ENCODE measurements around the gene CAMTA1.

The CAMTA1 gene

GRCh38 chr1:7475691-7476090 lies 690.4 kb downstream of the CAMTA1 start:
- no peak for DNase-seq

GRCh38 chr1:7476402-7476801 lies 691.1 kb downstream of the CAMTA1 start:
- DNase-seq: no peak

GRCh38 chr1:7476861-7477547 lies 691.8 kb downstream of the CAMTA1 start:
- no peak for DNase-seq

DNA sequence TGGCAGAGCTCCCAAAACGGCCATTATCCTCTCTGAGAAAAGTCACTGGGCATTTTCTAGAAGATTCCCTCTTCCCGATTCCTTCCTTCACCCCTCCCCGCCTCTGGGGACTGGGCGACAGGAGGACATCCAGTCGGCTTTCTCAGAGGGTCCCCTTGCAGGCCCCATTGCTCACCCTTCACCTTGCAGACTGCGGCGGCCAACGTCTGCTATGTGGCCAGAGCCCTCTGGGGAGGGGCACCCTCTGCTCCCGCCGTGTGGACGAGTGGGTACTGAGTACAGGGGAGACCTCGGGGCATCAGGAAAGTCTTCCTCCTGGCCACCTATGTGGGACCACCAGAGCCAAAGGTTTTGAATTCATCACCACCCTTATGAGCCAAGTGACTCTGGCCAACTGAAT lies 692.3 kb downstream of the CAMTA1 start:
- no peak for DNase-seq

DNA sequence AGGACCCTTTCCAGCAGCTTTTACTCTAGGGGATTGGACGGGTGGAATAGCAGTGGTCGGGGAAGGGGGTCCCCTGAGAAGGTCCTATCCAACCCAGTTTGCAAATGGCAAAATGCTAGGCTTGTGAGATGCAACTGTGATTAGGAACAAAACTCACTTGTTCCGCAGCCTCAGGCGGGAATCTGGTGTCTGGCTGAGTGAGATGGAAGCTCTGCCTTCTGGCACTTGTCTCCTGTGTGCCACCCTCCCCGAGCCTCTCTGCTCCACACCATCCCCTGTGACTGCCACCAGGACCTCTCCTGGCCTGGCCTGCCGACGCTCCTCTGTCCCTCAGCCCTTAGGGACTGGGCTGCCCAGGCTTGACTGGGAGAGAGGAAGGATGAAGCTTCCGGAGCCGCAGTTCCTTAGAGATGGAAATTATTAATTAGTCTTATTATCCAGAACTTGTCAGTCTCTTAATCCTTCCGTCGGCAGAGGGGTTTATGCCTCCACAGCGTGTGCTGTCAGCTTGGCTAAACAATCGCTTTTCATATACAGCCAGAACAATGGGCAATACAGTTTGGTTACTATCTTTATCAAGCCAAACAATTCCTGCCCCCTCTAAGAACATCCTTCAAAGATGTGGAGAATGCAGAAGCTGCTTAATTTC lies 693.0 kb downstream of the CAMTA1 start:
- no peak for DNase-seq

DNA sequence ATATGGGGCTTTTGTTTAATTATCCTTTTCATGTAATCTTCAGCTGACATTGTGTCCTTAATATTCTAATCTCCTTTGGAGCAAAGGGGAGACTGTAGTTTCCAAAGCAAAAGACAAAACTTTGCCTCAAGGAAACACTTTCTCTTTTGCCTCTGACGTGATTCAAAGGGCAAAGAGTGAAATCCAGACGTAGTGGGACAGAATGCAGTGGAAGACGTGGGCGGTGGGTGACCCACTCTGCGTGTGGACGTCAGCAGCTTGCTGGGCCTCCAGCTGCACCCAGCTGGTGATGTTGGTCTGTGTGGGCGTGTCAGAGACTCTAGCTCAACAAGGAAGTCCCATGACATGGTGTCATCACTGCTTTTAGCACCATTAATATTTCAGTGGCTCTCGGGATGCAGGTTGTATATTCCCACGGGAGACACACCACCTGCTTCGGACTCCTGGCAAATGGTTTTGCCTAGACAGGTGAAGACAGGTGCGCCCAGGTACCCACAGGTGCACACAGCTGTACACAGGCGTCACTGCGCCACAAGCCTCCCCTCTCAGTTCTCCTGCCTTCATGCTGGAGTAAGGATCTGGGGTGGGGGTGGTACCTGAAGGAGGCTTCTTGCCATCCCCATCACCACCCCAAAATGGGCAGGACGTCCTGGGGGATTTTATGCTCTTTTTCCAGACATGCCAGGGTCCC lies 693.7 kb downstream of the CAMTA1 start:
- no peak for DNase-seq

DNA sequence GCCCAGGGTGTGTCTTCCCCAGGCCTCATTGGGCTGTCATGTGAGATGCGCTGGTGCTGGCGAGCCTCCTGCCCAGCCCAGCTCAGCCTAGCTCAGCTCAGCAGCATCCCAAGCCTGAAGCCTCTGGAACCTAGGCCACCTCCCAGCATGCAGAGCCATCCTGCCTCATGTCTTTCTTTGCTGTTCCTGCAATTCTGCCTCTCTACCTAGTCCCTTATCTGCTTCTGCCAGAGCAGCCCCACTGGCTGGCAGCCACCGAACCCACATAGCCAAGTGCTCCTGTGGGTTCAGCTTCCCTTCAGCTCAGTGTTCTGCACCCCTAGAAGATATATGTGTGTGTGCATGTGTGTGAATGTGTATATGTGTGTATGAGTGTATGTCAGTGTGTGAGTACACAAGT lies 694.3 kb downstream of the CAMTA1 start:
- DNase-seq: no peak

DNA sequence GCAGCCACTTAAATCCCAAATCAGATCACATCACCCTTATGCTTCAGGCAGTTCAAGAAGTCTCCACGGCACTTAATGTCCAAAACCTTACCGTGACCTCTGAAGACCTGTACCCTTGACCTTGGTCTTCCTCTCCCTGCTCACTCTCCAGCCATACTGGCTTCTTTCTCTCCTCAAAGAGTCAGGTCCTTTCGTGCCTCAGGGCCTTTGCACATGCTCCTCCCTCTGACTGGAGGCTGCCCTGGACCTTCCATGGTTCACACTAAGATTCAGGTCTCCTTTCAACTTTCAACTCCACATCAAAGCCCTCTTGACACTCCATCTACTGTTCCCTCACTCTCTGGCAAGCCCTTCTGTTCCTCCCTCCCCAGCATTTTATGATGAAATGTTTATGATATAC lies 695.9 kb downstream of the CAMTA1 start:
- DNase-seq: no peak

GRCh38 chr1:7482077-7482476 lies 696.8 kb downstream of the CAMTA1 start:
- no peak for DNase-seq

- no peak for DNase-seq
These were observed 697.7 kb downstream of the CAMTA1 start for GRCh38 chr1:7482772-7483495.

DNA sequence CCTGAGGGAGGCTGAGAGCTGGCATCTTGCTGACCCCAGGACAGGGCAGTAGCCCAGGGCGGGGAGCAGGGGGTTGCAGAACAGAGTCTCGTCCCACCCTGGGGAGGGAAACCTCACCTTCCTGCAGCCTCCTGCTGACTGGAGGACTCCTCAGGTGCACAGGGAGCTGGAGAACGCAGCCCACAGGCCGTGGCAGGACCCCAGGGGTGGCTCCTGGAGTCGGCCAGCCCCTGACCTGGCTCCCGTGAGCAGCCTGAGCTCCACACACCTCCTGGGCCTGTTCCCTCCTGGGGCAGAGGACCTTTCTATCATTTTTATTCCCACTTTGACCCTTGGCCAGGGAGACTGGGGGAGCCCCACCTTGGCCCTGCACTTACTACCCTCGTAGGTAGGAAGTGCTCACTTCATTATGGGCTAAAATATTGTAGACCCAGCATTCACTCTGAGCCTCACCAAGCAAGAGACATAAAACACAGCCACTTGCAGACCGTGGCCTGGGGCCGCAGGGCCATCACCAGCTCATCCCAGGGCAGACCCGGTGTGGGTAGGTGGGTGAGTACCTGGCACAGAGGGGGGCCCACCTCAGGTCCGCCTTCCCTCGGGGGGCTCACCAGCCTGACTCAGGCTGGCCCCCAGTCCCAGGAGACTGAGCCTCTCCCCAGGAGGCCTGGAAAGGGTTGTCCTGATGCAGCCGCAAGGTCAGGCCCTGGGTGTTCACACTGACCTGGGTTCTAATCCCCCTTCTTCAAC lies 698.6 kb downstream of the CAMTA1 start:
- no peak for DNase-seq

DNA sequence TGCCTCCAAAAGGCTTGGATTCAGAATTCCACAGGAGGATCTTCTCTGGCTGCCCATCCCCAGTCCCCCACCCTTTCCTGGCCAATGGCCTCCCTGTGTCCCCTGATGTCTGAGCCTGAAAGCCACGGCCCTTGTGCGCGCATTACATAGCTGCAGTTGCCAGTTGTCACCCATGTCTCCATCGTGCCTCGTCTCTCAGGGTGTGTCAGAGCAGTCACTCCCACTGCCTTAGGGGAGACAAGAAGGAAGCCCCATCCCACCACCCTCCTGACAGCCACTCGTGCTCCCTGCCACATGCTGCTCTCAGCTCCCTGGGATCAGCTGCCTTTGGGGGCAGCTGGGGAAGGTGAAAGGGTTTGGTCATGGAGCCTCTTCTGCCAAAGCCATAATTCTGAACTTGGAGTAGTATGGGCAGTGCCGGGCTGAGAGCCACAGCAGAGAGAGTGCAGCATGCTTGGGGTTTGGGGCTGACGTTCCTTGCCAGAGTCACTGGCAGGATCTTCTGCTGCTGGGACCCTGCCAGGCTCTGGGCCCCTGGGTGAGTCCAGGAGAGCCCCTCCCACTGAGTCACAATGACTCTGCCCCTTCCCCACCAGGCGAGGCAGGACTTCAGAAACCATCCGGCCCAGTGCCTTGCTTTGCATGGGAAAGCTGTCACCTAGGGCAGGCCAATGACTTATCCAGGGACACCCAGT lies 700.0 kb downstream of the CAMTA1 start:
- no peak for DNase-seq

DNA sequence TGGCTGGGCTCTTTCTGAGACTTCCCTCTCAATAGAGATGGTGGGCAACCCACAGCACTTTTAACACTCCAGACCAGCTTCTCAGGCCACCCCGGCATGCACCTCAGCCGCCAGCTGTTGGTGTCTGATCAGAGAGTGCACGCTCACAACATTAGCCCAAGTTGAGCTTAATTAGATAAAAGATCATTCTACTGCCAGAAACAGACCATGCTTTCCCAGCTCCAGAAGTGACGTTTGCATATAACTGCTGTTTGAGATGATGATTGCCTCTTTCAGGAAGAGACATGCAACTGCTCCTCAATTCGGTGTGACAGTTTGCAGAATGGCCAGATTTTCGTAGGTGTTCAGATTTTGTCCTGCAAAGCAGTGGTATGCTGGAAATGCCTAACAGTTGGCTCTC lies 700.6 kb downstream of the CAMTA1 start:
- no peak for DNase-seq

- DNase-seq: no peak
These were observed 702.7 kb downstream of the CAMTA1 start for GRCh38 chr1:7487766-7488474.

DNA sequence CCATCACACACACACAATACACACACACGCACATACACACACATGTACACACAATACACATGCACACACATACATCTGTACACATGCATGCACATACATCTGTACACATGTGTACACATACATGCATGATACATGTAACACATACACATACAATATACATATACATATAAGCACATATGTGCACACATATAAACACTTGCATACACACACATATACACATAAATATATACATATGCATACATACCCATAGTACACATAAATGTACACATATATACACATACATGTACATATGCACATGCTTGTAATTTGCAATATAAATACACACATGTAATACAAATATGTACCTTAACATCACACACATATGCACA lies 703.2 kb downstream of the CAMTA1 start:
- DNase-seq: no peak

GRCh38 chr1:7489586-7489985 lies 704.3 kb downstream of the CAMTA1 start:
- DNase-seq: no peak

DNA sequence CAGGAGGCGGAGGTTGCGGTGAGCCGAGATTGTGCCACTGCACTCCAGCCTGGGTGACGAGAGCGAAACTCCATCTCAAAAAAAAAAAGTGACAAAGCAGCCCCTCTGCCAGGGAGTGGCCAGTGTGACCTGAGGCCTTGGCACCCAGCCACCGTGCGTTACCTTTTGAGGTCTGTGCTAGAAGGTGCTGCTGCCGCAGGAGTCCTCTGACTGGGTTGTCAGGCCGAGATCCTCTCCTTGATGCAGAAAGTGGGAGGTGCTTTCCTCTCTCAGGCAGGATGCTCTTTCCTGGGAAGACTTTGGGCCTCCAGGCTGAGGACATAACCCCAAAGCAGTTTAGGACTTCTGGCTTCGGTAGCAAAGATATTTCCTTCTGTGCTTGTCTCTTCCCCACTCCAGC lies 705.3 kb downstream of the CAMTA1 start:
- no peak for DNase-seq

- no peak for DNase-seq
These were observed 706.0 kb downstream of the CAMTA1 start for GRCh38 chr1:7491109-7491817.

DNA sequence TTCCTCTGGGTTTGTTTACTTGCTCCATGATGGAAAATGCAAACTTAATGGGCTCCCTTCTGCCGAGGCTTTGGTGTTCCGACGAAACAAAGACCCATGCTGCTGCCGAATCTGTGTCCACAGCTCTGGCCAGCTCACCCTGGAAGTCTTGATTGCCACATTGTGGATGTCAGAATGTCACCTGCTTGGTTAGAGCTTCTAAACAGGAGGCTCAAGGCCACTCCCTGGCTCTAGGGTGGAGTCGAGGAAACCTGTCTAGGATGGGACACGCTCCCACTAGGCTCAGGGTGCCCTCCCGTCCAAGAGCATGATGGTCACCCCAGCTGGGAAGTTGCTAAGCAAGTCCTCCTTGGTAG lies 706.5 kb downstream of the CAMTA1 start:
- DNase-seq: no peak

GRCh38 chr1:7493711-7494454 lies 708.6 kb downstream of the CAMTA1 start:
- no peak for DNase-seq

All from activated gamma-delta T cell (primary cell).